Breast epithelium (tissue), 4 donors: ENCODE measurements around the gene PRPSAP2. TPM values are rescaled to one million over a fixed set of nuclear protein-coding genes. Genes with fewer than 3 reads are reported as not detected.

Experiments used
- DNase-seq, 2 donors: peaks; one replicate each; pipeline ENCODE4 v3.0.0-alpha.2; 2019; ENCODE audit warnings: low spot score in 2 of 2
- H3K27ac ChIP-seq, 2 donors: fragments of 200-600 bp; sonication (generic) in 1 of 2; one replicate each; pipeline ENCODE4 v1.5.1; 2016 to 2019; ENCODE audit warnings: mild to moderate bottlenecking in 1 of 2
- H3K27me3 ChIP-seq, 2 donors: fragments of 200-600 bp; sonication (generic) in 1 of 2; one replicate each; pipeline versions ENCODE4 v1.5.1 to v1.6.0; 2017 to 2019; ENCODE audit warnings: control low read depth in 1 of 2, mild to moderate bottlenecking in 1 of 2
- H3K36me3 ChIP-seq: fragments of 200-600 bp; one replicate; pipeline ENCODE4 v1.5.1; 2019
- H3K4me1 ChIP-seq, 2 donors: fragments of 200-600 bp; sonication (generic); one replicate each; pipeline ENCODE4 v1.5.1; 2016 to 2019; ENCODE audit warnings: control low read depth in 1 of 2
- H3K4me3 ChIP-seq, 3 donors: fragments of 200-600 bp; sonication (generic); 1 replicate in 2 of 3; 2 replicates in 1 of 3; pipeline ENCODE4 v1.5.1; 2016 to 2019; ENCODE audit warnings: mild to moderate bottlenecking in 3 of 3, moderate library complexity in 2 of 3
- H3K9me3 ChIP-seq, 2 donors: fragments of 200-600 bp; sonication (generic) in 1 of 2; one replicate each; pipeline ENCODE4 v1.5.1; 2016 to 2019; ENCODE audit warnings: control low read depth in 1 of 2
- CTCF ChIP-seq, 3 donors: fragments of 450-650 bp; IDR thresholded peaks; one replicate each; pipeline ENCODE4 v1.5.1; 2016 to 2017; ENCODE audit warnings: antibody characterized with exemption in 3 of 3, mild to moderate bottlenecking in 3 of 3, moderate library complexity in 3 of 3
- POLR2AphosphoS5 ChIP-seq, 3 donors: sonication (generic); formaldehyde crosslinking; IDR thresholded peaks; one replicate each; pipeline ENCODE4 v1.6.1; 2017; ENCODE audit warnings: antibody characterized with exemption in 3 of 3
- intact Hi-C: fragments of 100-400 bp; cut with DNase I; formaldehyde crosslinking; loops from one replicate; pipeline ENCODE4 v1.15.1; 2023; ENCODE audit warnings: low total_unique reads
- total RNA-seq, 3 donors: library from RNA; depleted of rRNA; stranded (reverse); fragments of >200 nt; gene quantifications; one replicate each; pipeline ENCODE4 v1.1.0, GENCODE V29; 2016

The PRPSAP2 gene
- total RNA-seq, 3 donors from 2014 or later, result 16.0 to 41.3 (median 23.3) TPM

- Histone ChIP-seq H3K9me3 (no peaks in the 10 kb centered on the region), H3K27me3 (no peaks in the 10 kb centered on the region), H3K4me3 (no peak overlapping the region), H3K36me3 (no peaks in the 10 kb centered on the region), H3K4me1 (no peaks in the 10 kb centered on the region), H3K27ac (no peak overlapping the region)
- no peak for TF ChIP-seq POLR2AphosphoS5 (IDR thresholded peaks at IDR 0.05)
- TF ChIP-seq CTCF (IDR thresholded peaks at IDR 0.05), result no peak
- intact Hi-C loops, result no loop called here
- no peak for DNase-seq
Observed at GRCh38 chr17:18978655-18979054, 120.7 kb downstream of the PRPSAP2 start.

Other genes starting within 250 kb of the PRPSAP2 start
- gene TBC1D28, start 213.7 kb upstream of the PRPSAP2 start, total RNA-seq, result not detected
- gene FOXO3B, start 175.8 kb upstream of the PRPSAP2 start, total RNA-seq, result 10 to 100 TPM in 1 of 3 donors, 1 to 10 TPM in 2; 4.6 to 13.9 (median 8.2) TPM
- gene FBXW10, start 114.1 kb upstream of the PRPSAP2 start, total RNA-seq, result under 1 TPM in 1 of 3 donors, not detected in 2; 0.15 TPM
- gene TVP23B, start 76.9 kb upstream of the PRPSAP2 start, total RNA-seq, result 10 to 100 TPM; 33.9 to 66.2 (median 54.4) TPM
- gene SLC5A10, start 94.0 kb downstream of the PRPSAP2 start, total RNA-seq, result under 1 TPM in 1 of 3 donors, not detected in 2; 0.29 TPM
- gene FAM83G, start 146.6 kb downstream of the PRPSAP2 start, total RNA-seq, result 10 to 100 TPM in 1 of 3 donors, 1 to 10 TPM in 2; 1.8 to 11.0 (median 7.2) TPM
- 1 to 10 TPM; 1.8 to 9.8 (median 2.2) TPM for gene GRAP, start 188.8 kb downstream of the PRPSAP2 start, total RNA-seq